DMS79 (cell line): ENCODE measurements around the gene MSL3.

Experiments used
- DNase-seq: peaks from one replicate; lab custom pipeline; 2025; lab: John Stamatoyannopoulos, UW

Gene MSL3

GRCh38 chrX:11759461-11760311 lies 1.6 kb downstream of the MSL3 start:
- peak; percentile 54 for DNase-seq

DNA sequence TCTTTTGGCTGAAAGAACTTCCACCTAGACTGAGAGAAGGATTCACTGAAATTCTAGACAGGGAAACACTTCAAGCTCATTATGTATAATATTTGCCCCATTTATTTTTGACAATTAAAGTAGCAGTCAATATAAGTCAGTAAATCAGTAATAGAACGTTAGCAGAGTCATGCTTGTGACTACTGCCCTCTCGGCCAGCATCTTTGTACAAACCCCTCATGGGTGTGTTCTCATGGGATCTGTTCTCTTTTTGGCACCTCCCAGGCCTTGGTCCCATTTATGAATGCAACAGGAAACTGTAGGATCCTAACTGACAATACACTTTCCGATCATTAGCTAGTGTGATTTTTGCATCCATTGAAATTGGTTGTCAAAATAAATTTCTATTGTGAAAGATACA lies 2.9 kb downstream of the MSL3 start:
- DNase-seq = no peak

GRCh38 chrX:11764602-11765067 lies 6.6 kb downstream of the MSL3 start:
- DNase-seq = no peak

GRCh38 chrX:11765449-11765848 lies 7.4 kb downstream of the MSL3 start:
- DNase-seq = no peak

DNA sequence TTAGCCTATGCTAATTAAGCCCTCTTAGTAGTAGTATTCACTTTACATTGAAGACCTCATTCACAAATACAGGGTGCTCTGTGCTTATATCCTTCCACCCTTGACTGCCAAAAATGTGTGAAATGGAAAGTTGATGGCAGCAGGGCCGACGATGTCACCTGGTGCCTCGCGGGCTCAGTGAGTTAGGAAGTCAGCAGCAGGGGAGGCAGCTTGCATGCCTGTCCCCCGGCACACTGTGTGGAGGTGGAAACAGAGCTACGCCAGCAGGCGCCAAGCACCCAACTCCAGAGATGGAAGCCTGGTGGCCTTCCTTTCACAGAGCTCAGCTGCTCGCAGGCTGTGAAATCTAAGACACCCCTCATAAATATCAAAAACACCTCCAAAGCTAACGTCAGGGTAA lies 8.4 kb downstream of the MSL3 start:
- no peak for DNase-seq

DNA sequence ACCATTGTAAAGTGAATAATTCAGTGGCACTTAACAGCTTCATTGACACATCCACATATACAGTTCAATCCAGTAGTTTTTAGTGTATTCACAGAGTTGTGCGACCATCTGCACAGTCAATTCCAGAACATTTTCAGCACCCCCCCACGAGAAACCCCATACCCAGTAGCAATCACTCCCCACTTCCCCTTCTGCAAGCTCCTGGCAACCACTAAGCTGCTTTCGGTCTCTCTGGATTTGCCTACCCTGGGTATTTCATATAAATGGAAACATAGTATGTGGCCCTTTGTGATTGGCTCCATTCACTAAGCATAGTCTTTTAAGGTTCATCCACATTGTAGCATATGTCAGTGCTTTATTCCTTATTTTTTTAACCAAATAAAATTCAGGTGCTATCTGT lies 10.0 kb downstream of the MSL3 start:
- no peak for DNase-seq

DNA sequence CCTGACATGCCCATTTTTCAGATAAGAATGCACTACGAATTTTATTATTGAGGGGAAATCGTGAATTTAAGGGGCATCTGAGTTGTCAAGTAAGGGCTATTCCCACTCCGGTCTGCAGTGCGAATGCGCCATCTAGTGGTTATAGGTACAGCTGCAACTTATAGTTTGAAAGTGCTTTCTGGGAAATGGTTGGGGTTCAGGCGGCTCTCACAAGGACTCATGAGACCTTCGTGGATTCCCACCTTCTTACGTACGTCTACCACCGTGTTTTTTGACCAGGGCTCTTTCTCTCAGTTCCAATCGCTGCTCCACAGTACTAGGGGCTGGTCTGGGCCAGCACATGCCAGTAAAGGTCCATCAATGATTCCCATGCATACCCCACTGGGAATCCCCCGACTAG lies 12.3 kb downstream of the MSL3 start:
- no peak for DNase-seq

DNA sequence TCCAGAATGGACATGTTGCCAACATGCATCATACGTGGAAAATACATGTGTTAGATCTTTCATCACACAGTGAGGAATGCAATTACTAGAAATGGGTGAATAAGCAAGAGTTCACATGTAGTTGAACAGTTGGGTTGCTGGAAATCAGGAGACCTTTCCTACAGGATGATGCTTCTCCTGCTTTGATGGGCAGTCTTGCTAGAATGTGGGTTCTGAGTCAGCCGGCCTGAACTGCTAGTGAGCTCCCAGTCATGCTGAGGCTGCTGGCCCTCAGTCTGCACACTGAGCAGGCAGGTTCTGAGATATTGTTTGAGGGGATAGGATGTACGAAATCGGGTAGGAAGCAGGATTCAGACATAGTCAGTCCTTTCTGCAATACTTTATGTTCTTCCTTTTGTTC lies 20.2 kb downstream of the MSL3 start:
- DNase-seq = no peak

DNA sequence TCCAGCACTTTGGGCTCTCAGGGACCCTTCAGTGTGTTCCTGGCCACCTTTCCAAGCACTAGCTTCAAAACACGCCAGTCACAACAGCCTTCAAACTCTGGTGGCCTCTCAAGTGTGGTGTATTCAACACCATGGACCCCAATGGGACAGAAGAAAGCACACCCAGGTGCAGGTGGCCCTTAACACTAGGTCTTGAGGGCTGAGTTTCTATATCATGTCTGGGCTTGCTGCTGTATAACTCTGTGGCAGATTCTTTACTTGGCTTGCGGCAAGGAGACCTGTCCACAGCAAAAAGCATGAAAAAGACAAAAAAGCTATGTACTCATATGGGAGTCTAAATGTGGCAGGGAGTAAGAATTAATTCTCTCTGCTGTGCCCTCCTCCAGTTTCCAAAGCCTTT lies 23.1 kb downstream of the MSL3 start:
- DNase-seq = no peak

DNA sequence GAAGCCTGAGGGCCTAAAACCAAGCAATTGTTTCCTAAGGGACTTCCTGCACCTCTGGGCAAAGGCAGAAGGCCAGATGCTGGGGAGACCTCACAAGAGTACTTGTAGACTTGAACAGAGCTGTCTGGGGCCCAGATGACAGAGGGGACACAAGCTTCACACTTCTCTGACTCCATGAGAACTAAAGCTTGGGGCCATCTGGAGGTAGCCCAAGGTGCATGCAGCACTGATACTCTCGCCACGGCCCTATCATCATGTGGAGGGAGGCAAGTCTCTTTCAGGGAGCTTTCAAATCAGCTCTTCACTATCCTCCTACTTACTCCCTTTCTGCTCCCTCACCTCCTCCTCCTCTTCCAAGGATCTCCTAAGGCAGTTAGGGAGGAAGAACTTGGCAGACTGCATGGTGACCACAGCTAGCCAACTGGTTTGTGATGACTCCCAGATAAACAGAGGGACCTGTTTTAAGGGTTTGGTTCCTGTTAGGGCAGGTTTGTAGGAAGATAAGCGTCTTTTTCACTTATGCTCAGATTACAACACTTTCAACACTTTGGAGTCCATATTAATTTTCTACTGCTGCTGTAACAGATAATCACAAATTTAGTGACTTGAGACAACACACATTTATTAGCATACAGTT lies 23.8 kb downstream of the MSL3 start:
- no peak for DNase-seq

- no peak for DNase-seq
These were observed 26.5 kb downstream of the MSL3 start for GRCh38 chrX:11784543-11784942.

DNA sequence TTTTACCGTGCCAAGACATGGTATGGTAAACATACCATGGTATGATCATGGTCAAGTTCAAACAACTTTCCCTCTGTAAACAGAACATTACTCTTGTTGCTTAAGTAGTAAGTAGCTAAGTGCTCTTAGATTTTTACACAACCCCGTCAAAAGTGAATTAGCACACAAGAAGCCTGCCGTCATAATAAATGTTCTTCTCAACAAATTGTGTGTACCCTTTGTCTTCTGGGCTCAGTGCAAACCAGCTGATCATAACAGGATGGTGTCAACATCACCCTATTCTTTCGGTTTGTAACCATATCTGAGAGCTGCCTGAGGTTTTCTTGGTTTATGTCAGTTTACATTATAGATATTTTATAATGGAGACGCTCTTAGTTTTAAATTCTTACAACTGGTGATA lies 28.8 kb downstream of the MSL3 start:
- DNase-seq = peak; percentile 0

- no peak for DNase-seq
These were observed 29.5 kb downstream of the MSL3 start for GRCh38 chrX:11787564-11787963.

- no peak for DNase-seq
These were observed 31.8 kb downstream of the MSL3 start for GRCh38 chrX:11789809-11790208.

- DNase-seq = no peak
These were observed 33.1 kb downstream of the MSL3 start for GRCh38 chrX:11791090-11791489.

- DNase-seq = no peak
These were observed 33.5 kb downstream of the MSL3 start for GRCh38 chrX:11791537-11791936.

GRCh38 chrX:11792461-11793421 lies 34.7 kb downstream of the MSL3 start:
- no peak for DNase-seq

DNA sequence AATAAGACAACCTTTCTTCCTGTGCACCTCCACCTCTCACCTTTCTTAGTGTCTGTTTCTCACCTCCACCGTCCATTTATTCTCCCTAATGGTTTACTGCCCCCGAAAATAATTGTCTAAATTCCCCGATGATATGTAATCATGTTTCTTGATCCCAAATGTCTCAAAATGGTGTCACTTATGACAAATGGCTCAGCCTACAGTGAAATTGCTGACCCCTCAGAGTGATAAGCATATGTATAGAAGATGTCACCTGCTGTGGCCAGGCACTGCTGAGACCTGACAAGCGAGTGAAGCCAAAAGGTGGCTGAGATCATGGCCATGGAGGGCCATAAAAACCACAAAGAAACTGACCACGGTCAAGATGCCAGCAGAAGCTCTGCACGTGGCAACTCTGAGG lies 35.7 kb downstream of the MSL3 start:
- DNase-seq = no peak

- no peak for DNase-seq
These were observed 55.3 kb downstream of the MSL3 start for GRCh38 chrX:11813341-11813740.
